ENCODE measurements around the gene EPS8L1.
A peak's percentile ranks its signal among the peaks of the same experiment; 100 is the strongest.
"Not testable (repeated sequence)": the region's sequence is repeated elsewhere in the genome, so short reads cannot be mapped to it uniquely, and the experiment has no call there.

The EPS8L1 gene

DNA sequence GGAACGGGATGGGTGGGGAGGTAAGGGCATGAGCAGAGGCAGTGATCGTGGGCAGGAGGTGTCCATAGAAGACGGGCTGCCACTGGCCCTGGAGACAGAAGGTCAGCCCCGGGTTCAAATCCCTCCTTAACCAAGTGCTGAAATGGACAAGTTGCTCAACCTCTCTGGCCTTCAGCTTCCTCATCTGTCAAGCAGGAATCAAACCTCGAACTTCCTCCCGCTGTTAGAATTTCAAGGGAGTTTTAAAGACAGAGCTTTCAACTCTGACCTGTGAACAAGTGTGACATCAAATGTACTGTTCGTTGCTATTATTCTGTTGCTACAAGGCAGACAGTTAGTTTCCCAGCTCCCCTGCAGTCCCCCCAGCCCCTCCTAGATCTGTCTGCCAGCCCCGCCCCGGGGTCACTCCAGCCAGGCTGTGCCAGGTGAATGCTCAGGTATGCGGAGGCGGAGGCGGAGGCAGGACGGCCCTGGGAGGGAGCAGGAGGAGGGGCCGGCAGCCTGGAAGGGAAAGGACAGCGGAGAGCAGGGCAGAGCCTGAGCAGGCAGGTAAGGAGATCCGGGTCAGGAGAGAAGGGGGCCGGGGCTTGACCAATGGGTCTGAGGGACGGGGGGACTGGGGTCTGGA is at the start of gene EPS8L1:
TSS of gene EPS8L1 (plus strand) at position 499 of the 628 bp plus-strand sequence. CDS start 576 bp downstream, outside the sequence.
- DNase-seq (ENCODE audit: low spot score): no peak

- DNase-seq (ENCODE audit: low spot score): not testable (repeated sequence)
Measured at GRCh38 chr19:55027140-55027471, 48.6 kb upstream of the EPS8L1 start.

DNA sequence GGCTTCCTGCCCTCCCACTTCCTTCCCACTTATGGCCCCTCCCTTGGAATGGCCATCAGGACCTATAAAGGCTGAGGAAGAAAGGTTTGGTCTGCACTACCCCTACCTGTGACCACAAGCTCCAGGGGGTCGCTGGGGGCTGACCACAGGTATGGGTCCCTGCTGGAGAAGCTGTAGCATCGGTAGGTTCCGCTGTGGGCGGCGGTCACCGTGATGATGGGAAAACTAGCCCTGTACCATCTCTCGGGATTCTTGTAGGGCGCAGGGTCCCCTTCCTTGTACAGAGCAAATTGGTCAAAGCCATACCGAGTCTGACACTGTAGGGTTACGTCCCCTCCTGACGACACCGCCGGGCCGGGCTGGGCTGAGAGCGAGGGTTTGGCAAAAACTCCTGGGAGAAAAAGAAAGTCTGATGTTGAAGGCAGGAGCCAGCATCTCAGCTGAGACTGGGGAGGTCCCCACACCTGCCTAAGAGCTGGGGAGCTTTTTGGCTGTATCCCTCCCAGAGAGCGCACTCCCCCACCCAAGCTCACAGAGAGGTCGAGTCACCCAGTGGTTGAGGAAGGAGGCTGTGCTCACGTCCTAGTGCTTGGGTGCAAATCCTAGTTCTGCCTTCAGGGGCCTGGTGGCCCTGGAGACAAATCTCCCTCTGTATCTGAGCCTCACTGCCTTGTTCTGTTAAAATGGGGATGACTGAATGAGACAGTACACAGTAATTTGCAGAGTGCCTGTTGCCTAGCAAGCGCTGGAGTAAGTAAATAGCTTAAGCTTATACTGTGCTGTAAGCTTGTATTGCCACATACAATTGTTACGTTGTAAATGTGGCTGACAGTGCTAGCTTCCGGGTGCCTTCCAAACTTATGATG is 48.0 kb upstream of the EPS8L1 start:
- no peak for DNase-seq (ENCODE audit: low spot score)

DNA sequence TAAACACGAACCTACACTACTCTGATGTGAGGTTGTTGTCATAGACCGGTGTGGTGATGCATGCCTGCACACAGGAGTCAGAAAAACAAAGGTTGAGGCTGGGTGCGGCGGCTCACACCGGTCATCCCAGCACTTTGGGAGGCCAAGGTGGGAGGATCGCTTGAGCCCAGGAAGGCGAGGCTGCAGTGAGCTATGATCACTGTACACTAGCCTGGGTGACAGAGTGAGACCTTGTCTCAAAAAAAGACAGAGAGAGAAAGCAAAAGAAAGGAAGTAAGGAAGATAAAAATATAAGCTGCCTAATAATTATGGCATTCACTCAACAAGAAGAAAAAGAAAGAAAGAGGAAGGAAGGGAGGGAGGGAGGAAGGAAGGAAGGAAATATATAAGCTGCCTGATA is 46.9 kb upstream of the EPS8L1 start:
- DNase-seq (ENCODE audit: low spot score): no peak

- DNase-seq (ENCODE audit: low spot score): no peak
Measured at GRCh38 chr19:55031178-55031577, 44.5 kb upstream of the EPS8L1 start.

DNA sequence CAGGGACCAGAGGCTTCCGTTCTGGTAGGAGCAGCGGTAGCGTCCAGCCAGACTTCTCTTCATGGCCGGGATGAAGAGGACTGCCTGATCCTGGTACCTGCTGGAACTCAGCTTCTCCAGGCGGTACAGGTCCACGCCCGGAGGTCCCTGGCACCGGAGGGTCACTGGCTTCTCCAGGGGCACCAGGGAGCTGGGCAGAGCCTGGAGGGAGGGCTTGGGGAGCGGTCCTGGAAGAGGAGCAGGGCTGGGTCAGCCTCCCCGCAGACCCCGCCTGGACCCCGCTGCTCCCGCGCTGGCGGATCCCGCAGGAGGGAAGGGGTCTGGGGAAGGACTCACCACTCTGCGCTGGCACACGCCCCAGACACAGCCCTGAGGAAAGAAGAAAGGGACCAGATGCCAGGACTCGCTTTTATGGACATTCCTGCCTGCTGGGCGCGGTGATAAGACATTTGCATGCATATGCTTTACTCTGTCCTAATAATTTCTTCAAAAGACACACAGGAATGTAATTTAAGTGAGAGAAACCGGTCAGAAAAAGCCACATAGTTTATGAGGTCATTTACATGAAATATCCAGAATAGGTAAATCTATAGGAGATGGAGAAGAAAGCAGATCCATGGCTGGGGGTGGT is 43.4 kb upstream of the EPS8L1 start:
- no peak for DNase-seq (ENCODE audit: low spot score)

DNA sequence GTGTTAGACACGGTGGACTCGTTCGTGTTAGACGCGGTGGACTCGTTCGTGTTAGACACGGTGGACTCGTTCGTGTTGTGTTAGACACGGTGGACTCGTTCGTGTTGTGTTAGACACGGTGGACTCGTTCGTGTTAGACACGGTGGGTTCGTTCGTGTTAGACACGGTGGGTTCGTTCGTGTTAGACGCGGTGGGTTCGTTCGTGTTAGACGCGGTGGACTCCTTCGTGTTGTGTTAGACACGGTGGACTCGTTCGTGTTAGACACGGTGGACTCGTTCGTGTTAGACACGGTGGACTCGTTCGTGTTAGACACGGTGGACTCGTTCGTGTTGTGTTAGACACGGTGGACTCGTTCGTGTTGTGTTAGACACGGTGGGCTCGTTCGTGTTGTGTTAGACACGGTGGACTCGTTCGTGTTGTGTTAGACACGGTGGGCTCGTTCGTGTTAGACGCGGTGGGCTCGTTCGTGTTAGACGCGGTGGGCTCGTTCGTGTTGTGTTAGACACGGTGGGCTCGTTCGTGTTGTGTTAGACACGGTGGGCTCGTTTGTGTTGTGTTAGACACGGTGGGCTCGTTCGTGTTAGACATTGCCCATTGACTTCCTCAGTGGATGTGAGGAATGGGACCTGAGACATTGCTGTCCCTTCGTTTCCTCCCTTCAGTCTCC is 42.6 kb upstream of the EPS8L1 start:
- DNase-seq (ENCODE audit: low spot score): not testable (repeated sequence)

DNA sequence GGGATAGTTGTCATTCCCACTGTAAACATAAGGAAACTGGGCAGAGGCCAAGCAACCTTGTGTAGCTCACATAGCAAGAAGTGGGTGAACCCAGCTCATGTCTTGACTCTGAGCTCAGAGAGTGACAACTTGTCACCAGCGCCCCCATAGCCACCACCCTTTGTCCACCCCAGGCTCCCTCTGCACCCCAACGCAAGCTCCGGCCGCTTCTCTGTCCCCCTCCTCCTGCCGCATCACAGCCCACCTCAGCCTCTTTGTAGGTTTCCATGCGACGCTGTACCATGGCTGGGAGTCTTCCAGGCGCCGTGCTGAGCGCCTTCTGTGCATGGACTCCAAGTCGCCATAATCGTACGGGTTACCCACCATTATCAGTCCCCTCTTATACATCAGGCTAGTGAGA is 40.9 kb upstream of the EPS8L1 start:
- no peak for DNase-seq (ENCODE audit: low spot score)

DNA sequence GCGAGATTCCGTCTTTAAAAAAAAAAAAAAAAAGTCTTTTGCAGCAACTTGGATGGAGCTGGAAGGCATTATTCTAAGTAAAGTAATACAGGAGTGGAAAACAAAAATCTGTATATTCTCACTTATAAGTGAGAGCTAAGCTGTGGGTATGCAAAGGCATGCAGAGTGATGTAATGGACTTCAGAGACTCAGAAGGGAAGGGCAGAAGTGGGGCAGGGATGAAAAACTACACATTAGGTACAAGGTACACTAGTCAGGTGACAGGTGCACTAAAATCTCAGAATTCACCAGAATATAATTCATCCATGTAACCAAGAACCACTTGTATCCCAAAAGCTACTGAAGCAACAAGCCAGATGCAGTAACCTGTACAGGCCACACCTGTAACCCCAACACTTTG is 39.6 kb upstream of the EPS8L1 start:
- DNase-seq (ENCODE audit: low spot score): no peak

GRCh38 chr19:55037603-55038002 is 38.1 kb upstream of the EPS8L1 start:
- not testable (repeated sequence) for DNase-seq (ENCODE audit: low spot score)

- not testable (repeated sequence) for DNase-seq (ENCODE audit: low spot score)
Measured at GRCh38 chr19:55040654-55041053, 35.0 kb upstream of the EPS8L1 start.

- no peak for DNase-seq (ENCODE audit: low spot score)
Measured at GRCh38 chr19:55041244-55041626, 34.4 kb upstream of the EPS8L1 start.

- DNase-seq (ENCODE audit: low spot score): peak; percentile 27
Measured at GRCh38 chr19:55041627-55042343, 33.9 kb upstream of the EPS8L1 start.

DNA sequence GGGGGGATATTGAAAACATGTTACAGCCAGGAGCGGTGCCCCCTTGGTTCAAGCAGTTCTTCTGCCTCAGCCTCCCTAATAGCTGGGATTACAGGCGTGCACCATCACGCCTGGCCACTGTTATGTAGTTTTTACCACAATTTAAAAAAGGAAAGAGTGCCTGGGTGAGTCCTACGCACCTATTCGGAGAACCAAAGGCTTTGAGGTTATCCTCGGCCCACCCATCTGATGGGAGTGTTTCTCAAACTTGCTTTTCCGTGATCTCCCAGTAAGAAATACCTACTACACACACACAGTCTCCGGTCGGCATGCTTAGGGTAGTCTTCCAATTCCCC is 33.4 kb upstream of the EPS8L1 start:
- no peak for DNase-seq (ENCODE audit: low spot score)

DNA sequence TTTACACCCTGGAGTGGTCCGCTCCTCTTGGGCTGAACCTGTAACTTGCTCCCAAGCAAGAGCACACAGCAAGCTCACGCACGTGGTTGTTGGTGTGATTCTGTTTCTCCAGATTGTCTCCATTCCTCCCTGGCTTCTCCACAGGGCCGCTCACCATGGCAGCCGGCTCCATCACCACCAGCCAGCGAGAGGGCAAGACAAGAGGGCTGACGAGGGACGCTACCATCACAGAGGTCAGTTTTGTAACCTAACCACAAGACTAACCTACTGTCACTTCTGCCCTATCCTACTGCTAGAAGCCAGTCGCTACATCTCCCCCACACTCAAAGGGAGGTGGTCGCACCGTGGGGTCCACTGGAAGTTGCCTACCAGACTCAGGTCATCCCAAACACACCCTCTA is 33.0 kb upstream of the EPS8L1 start:
- no peak for DNase-seq (ENCODE audit: low spot score)

- no peak for DNase-seq (ENCODE audit: low spot score)
Measured at GRCh38 chr19:55044286-55044685, 31.4 kb upstream of the EPS8L1 start.

DNA sequence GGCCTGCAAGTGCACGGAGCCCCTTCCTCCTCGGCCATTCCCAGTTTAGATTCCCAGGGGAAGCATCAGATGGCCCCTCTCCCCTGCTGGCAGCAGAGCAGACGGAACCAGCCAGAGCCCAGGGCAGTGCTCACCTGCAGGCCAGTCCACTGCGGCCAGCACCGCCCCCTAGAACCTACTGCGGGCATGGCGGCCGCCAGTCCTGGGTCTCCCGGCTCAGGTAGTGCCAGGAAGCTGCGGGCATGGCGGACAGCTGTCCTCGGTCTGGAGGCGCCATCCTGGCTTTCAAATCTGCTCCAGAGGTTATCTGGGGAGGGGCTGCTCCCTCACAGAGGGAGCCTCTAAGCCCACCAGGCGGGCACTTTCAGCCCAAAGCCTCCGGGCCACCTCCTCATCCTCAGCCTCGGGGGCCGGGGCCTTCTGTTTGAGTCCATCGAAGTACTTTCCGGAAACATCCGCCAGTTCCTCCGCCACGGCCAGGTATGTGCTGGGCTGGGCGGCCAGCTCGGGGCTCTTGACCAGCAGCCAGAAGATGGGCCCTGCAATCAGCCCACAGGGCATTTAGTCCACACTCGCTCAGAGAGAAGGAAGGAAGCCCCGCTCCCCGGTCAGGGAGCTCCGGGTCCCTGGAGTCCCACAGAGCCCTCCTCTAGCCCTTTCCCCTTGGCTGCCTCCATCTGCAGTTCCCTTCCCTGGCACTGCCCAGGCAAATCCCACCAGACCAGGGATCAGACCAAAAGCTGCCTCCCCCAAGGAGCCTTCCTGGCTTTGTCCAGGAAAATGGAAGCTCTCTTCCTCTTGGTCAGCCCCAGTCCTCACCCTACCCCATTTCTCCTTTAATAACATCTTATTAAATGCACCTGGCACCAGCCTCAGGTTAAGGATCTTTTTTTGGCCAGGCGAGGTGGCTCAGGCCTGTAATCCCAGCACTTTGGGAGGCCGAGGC is 30.6 kb upstream of the EPS8L1 start:
- no peak for DNase-seq (ENCODE audit: low spot score)

DNA sequence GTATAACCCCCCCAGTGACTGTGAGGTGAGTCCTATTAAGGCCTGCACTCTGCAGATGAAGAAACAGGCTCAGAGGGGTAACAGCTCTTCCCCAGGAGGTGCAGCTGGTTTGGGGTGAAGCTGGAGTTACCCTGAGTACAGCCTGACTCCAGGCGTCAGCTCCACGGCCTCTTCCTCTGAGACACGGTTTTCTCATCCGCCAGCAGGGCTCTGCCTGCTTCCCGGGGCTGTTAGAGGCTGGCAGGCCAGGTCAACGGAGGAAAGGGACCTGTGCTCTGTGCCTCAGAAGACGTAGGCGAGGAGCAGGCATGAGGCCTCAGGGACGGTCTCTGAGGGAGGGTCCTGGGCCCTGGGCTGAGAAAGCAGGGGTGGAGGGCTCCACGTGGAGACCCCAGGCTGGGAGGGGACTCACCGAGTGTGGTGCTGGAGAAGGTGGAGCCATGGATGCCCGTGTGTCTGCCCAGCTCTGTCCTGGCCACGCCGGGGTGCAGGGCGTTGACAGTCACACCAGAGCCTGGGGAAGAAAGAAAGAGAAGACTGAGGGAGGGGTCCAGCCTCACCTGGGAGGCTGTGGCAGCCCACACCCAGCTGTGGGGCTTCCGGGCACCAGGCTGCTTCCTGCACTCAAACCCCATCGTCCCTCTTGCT is 28.6 kb upstream of the EPS8L1 start:
- DNase-seq (ENCODE audit: low spot score): no peak

- no peak for DNase-seq (ENCODE audit: low spot score)
Measured at GRCh38 chr19:55047951-55048350, 27.7 kb upstream of the EPS8L1 start.

DNA sequence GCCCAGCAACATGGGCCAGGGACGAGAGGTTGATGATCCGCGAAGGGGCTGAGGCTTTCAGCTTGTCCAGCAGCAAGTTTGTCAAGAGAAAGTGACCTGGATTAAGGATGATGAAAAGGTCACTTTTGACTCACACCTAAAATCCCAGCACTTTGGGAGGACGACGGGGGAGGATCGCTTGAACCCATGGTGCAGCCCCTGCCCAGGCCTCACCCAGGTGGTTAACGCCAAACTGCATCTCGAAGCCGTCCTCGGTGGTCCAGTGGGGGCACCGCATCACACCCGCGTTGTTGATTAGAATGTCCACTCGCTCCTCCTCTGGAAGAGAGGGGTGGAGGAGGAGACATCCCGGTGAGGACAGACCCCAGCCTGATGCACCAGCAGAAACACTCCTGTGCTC is 27.2 kb upstream of the EPS8L1 start:
- no peak for DNase-seq (ENCODE audit: low spot score)
